ENCODE measurements around the gene TMEM63A.

DNA sequence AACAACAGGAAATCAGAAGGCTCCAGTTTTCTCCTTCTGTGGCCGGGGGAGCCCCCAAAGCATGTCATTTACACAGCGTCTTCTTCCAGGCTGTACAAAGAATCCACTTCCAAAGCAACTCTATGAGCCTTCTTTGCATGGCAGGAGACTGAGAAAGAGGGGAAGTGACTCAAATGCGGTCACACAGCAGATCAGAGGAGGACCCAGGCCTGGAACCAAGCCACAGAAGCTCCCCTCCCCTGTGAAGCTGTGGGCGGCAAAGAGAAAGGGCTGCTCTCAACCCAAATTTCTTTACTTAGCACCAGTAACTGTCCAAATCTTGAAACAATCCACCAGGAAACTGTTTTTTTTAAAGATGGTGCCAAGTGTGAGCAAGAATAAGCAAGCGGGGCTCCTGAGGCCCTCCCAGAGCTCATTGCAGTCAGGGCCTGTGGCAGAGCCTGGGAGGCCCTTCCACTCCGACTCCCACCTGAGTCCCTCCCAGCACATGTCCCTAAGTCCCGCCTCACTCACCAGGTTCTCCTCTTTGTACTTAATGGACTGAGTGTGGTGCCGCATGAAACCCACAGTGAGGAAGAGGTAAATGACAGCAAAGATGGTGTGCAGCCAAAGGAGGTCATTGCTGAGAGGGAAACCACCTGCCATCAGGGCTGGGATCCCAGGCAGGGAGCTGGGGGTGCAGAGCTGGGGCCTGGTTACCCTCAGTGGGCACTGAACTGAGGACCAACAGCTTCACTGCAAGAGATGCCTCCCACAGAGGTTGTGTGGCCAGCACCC lies 15.9 kb downstream of the TMEM63A start:
- no peak for TF ChIP-seq CTCF (conservative IDR thresholded peaks at IDR 0.05 in 1 of 2, IDR thresholded peaks at IDR 0.05 in 1 of 2; ENCODE audit: low read depth in 1 of 2, low read length in 2 of 2)
- TF ChIP-seq EZH2 (IDR thresholded peaks at IDR 0.05; ENCODE audit: low read length, missing control alignments), result no peak

All from fibroblast of lung (primary cell).